GM23338 (cell line): Measurements from ENCODE around the gene XYLT1.

Source experiments
- CTCF ChIP-seq, 2 experiments: fragments of 200-600 bp in 1 of 2; sonication (generic) in 1 of 2; conservative IDR thresholded peaks; 2 replicates each; pipeline versions ENCODE4 v1.5.1 to v1.6.1; 2016 to 2017; ENCODE audit warnings: antibody characterized with exemption in 2 of 2, low read depth in 2 of 2, mild to moderate bottlenecking in 2 of 2, moderate library complexity in 1 of 2
- POLR2AphosphoS5 ChIP-seq: IDR thresholded peaks from 2 replicates; pipeline ENCODE4 v1.6.1; 2016; ENCODE audit warnings: antibody characterized with exemption, low read depth
- REST ChIP-seq: IDR thresholded peaks from one replicate; pipeline ENCODE4 v1.6.1; 2018; ENCODE audit warnings: antibody characterized with exemption; ENCODE audit not compliant: unreplicated experiment

GRCh38 chr16:17289674-17290635, 180.8 kb downstream of the XYLT1 start:
- no peak for TF ChIP-seq POLR2AphosphoS5
- no peak for TF ChIP-seq CTCF (conservative IDR thresholded peaks at IDR 0.05; ENCODE audit: low read depth in 2 of 2)
- TF ChIP-seq REST: no peak
